GM18873 (cell line): Measurements from ENCODE around the gene TAB3.
"Not testable (repeated sequence)": the region's sequence is repeated elsewhere in the genome, so short reads cannot be mapped to it uniquely, and the experiment has no call there.

Experiments
- ATAC-seq: cut with Tn5 transposase; IDR thresholded peaks from one replicate; pipeline ENCODE4 v1.9.1; 2021; ENCODE audit warnings: mild to moderate bottlenecking, moderate library complexity, moderate number of reproducible peaks; ENCODE audit not compliant: unreplicated experiment, low FRiP score

Gene TAB3

GRCh38 chrX:30822068-30822681, 66.9 kb downstream of the TAB3 start:
- ATAC-seq, result peak; percentile 67

- ATAC-seq, result no peak
Observed at GRCh38 chrX:30821116-30821515, 67.9 kb downstream of the TAB3 start.

GRCh38 chrX:30819080-30819479, 70.0 kb downstream of the TAB3 start:
- no peak for ATAC-seq

GRCh38 chrX:30816079-30816478, 73.0 kb downstream of the TAB3 start:
- ATAC-seq, result no peak

GRCh38 chrX:30814978-30815377, 74.1 kb downstream of the TAB3 start:
- no peak for ATAC-seq

GRCh38 chrX:30812326-30812725, 76.7 kb downstream of the TAB3 start:
- peak; percentile 97 for ATAC-seq

GRCh38 chrX:30806187-30806728, 82.8 kb downstream of the TAB3 start:
- no peak for ATAC-seq

GRCh38 chrX:30804462-30804861, 84.6 kb downstream of the TAB3 start:
- ATAC-seq, result no peak

- no peak for ATAC-seq
Observed at GRCh38 chrX:30800901-30801300, 88.2 kb downstream of the TAB3 start.

GRCh38 chrX:30799327-30799726, 89.7 kb downstream of the TAB3 start:
- no peak for ATAC-seq

- ATAC-seq, result no peak
Observed at GRCh38 chrX:30798810-30799209, 90.2 kb downstream of the TAB3 start.

GRCh38 chrX:30797301-30797700, 91.8 kb downstream of the TAB3 start:
- ATAC-seq, result not testable (repeated sequence)

- ATAC-seq, result no peak
Observed at GRCh38 chrX:30795981-30796958, 92.8 kb downstream of the TAB3 start.

GRCh38 chrX:30794497-30794896, 94.6 kb downstream of the TAB3 start:
- no peak for ATAC-seq

- no peak for ATAC-seq
Observed at GRCh38 chrX:30793767-30794103, 95.3 kb downstream of the TAB3 start.

GRCh38 chrX:30793075-30793766, 95.8 kb downstream of the TAB3 start:
- no peak for ATAC-seq

GRCh38 chrX:30791296-30792278, 97.5 kb downstream of the TAB3 start:
- ATAC-seq, result no peak

- ATAC-seq, result no peak
Observed at GRCh38 chrX:30787012-30787411, 102.0 kb downstream of the TAB3 start.

- ATAC-seq, result no peak
Observed at GRCh38 chrX:30786374-30786773, 102.7 kb downstream of the TAB3 start.
